ENCODE results near the gene INO80B.

INO80B gene

GRCh38 chr2:74424139-74424992 is 30.5 kb upstream of the INO80B start:
- Histone ChIP-seq H3K27me3 (ENCODE audit: insufficient read depth, low read depth, severe bottlenecking) (no peaks in the 10 kb centered on the region), H3K9me3 (ENCODE audit: severe bottlenecking) (no peaks in the 10 kb centered on the region), H3K4me3 (ENCODE audit: low read depth, low read length) (no peak overlapping the region), H3K27ac (no peak overlapping the region), H3K36me3 (peaks cover 35% of the 10 kb centered on the region)
- DNase-seq: no peak
- TF ChIP-seq CTCF (IDR thresholded peaks at IDR 0.05; ENCODE audit: low read depth, low read length): no peak

- H3K27ac ChIP-seq: no peak overlapping the region
- H3K27me3 ChIP-seq (ENCODE audit: insufficient read depth, low read depth, severe bottlenecking): no peaks in the 10 kb centered on the region
- no peak for TF ChIP-seq CTCF (IDR thresholded peaks at IDR 0.05; ENCODE audit: low read depth, low read length)
- peaks cover 41% of the 10 kb centered on the region for H3K36me3 ChIP-seq
- no peak for DNase-seq
- H3K9me3 ChIP-seq (ENCODE audit: severe bottlenecking): no peaks in the 10 kb centered on the region
- no peak overlapping the region for H3K4me3 ChIP-seq (ENCODE audit: low read depth, low read length)
Measured at GRCh38 chr2:74424995-74425406, 29.9 kb upstream of the INO80B start.

- H3K36me3 ChIP-seq: peaks cover 46% of the 10 kb centered on the region
- no peak for DNase-seq
- H3K4me3 ChIP-seq (ENCODE audit: low read depth, low read length): no peak overlapping the region
- no peaks in the 10 kb centered on the region for H3K9me3 ChIP-seq (ENCODE audit: severe bottlenecking)
- H3K27ac ChIP-seq: no peak overlapping the region
- no peak for TF ChIP-seq CTCF (IDR thresholded peaks at IDR 0.05; ENCODE audit: low read depth, low read length)
- no peaks in the 10 kb centered on the region for H3K27me3 ChIP-seq (ENCODE audit: insufficient read depth, low read depth, severe bottlenecking)
Measured at GRCh38 chr2:74425523-74425922, 29.4 kb upstream of the INO80B start.

- Histone ChIP-seq H3K4me3 (ENCODE audit: low read depth, low read length) (no peak overlapping the region), H3K27ac (no peak overlapping the region), H3K9me3 (ENCODE audit: severe bottlenecking) (no peaks in the 10 kb centered on the region), H3K36me3 (peaks cover 48% of the 10 kb centered on the region), H3K27me3 (ENCODE audit: insufficient read depth, low read depth, severe bottlenecking) (no peaks in the 10 kb centered on the region)
- DNase-seq: peak; percentile 54
- TF ChIP-seq CTCF (IDR thresholded peaks at IDR 0.05; ENCODE audit: low read depth, low read length): no peak
Measured at GRCh38 chr2:74426181-74426758, 28.6 kb upstream of the INO80B start.

DNA sequence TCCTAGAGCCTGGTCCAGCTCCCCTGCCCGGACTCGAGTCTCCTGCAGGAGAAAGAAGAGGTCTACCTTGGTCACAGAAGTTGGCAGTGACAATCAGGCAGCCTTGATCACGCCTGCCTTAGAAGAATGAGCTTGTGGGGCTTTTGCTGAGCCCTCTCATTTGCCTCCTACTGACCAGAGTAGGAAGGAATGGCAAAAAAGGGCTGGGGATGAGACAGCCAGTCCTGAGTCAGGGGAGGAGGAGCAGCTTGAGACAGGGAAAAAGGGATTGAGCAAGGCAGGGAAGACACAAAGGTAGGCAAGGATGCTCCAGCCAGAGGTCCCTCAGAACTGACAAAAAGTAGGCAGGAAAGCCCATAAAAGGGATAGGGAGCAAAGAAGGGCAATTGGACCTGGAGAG is 27.3 kb upstream of the INO80B start:
- no peak overlapping the region for H3K4me3 ChIP-seq (ENCODE audit: low read depth, low read length)
- H3K9me3 ChIP-seq (ENCODE audit: severe bottlenecking): no peaks in the 10 kb centered on the region
- no peak for DNase-seq
- H3K27me3 ChIP-seq (ENCODE audit: insufficient read depth, low read depth, severe bottlenecking): no peaks in the 10 kb centered on the region
- no peak overlapping the region for H3K27ac ChIP-seq
- peaks cover 48% of the 10 kb centered on the region for H3K36me3 ChIP-seq
- TF ChIP-seq CTCF (IDR thresholded peaks at IDR 0.05; ENCODE audit: low read depth, low read length): no peak
